H1 (cell line): Measurements from ENCODE around the gene GUCY1A1. TPM values are rescaled to one million over a fixed set of nuclear protein-coding genes. Genes with fewer than 3 reads are reported as not detected.

ENCODE experiments used
- BACH1 ChIP-seq: IDR thresholded peaks from 2 replicates; pipeline ENCODE4 v1.6.1; 2012; ENCODE audit warnings: low read length, improper control_type of control experiment
- CBX5 ChIP-seq: fragments of 300-800, 300-1000 bp; sonication (generic); IDR thresholded peaks from 2 replicates; pipeline ENCODE4 v1.7.1; 2016; ENCODE audit warnings: antibody characterized with exemption, low read length, low read depth
- CHD7 ChIP-seq: fragments of 300-600 bp; sonication (generic); IDR thresholded peaks from 2 replicates; pipeline ENCODE4 v1.7.1; 2012; ENCODE audit warnings: low read length, moderate library complexity, mild to moderate bottlenecking, inconsistent platforms; ENCODE audit not compliant: insufficient replicate concordance
- GTF2F1 ChIP-seq: IDR thresholded peaks from 2 replicates; pipeline ENCODE4 v1.6.1; 2012; ENCODE audit warnings: low read depth, low read length, improper control_type of control experiment, borderline replicate concordance
- KDM4A ChIP-seq: IDR thresholded peaks from one replicate; pipeline ENCODE4 v1.7.1; 2012; ENCODE audit warnings: low read depth, mild to moderate bottlenecking, moderate library complexity, low read length, inconsistent platforms; ENCODE audit not compliant: severe bottlenecking
- PHF8 ChIP-seq: fragments of 200-600 bp; sonication (generic); conservative IDR thresholded peaks from 2 replicates; pipeline ENCODE4 v1.7.1; 2012; ENCODE audit warnings: low read depth, mild to moderate bottlenecking, inconsistent platforms, low read length, moderate library complexity
- RXRA ChIP-seq: IDR thresholded peaks from 2 replicates; pipeline ENCODE4 v1.6.1; 2011; ENCODE audit warnings: low read depth, mild to moderate bottlenecking, low read length, moderate library complexity; ENCODE audit not compliant: insufficient read depth
- SP2 ChIP-seq: IDR thresholded peaks from 2 replicates; pipeline ENCODE4 v1.6.1; 2012; ENCODE audit warnings: mild to moderate bottlenecking, low read length, inconsistent platforms
- SP4 ChIP-seq: IDR thresholded peaks from 2 replicates; pipeline ENCODE4 v1.6.1; 2012; ENCODE audit warnings: low read length, inconsistent platforms
- TAF1 ChIP-seq: IDR thresholded peaks from 2 replicates; pipeline ENCODE4 v1.6.1; 2011; ENCODE audit warnings: mild to moderate bottlenecking, low read depth, low read length
- TBP ChIP-seq: IDR thresholded peaks from 2 replicates; pipeline ENCODE4 v1.6.1; 2011; ENCODE audit warnings: low read depth, low read length, improper control_type of control experiment
- ZNF274 ChIP-seq: IDR thresholded peaks from 2 replicates; pipeline ENCODE4 v1.7.0; 2012; ENCODE audit warnings: low read length, borderline replicate concordance; ENCODE audit errors: extremely low read depth
- polyA plus RNA-seq, 7 experiments: library from polyadenylated mRNA; depleted of rRNA in 3 of 7; stranded (reverse) in 5 of 7; unstranded in 2 of 7; fragments of >200 nt in 5 of 7; fragments of 200-250 nt in 2 of 7; gene quantifications; 1 replicate in 5 of 7; 2 replicates in 1 of 7; 4 replicates in 1 of 7; pipeline versions ENCODE4 v1.2.1 to v1.2.3, GENCODE V29; 2011 to 2013; ENCODE audit warnings: missing spikeins in 2 of 7, mixed read lengths in 2 of 7
- total RNA-seq: library from RNA; stranded (reverse); fragmentation: NEBNext Ultra II Directional; extraction: Animal tissue kit (Norgen Biotek cat#: 25700); gene quantifications from 2 replicates; pipeline ENCODE4 v1.2.1, GENCODE V29; 2021

GUCY1A1 gene
- total and polyA plus RNA-seq, 2 of the 8 experiments (the other 6 are each of a cell fraction or from before 2014, with no cell fraction given): not detected

- no peak for TF ChIP-seq CHD7
- no peak for TF ChIP-seq GTF2F1
- TF ChIP-seq TBP: no peak
- no peak for TF ChIP-seq SP4
- TF ChIP-seq TAF1: no peak
- no peak for TF ChIP-seq SP2
- no peak for TF ChIP-seq KDM4A
- TF ChIP-seq CBX5: no peak
- TF ChIP-seq BACH1: no peak
- TF ChIP-seq PHF8: no peak
- TF ChIP-seq ZNF274: no peak
- TF ChIP-seq RXRA: no peak
Measured at GRCh38 chr4:155693015-155693663, 26.5 kb downstream of the GUCY1A1 start (continued).
